Hepatocyte (in vitro differentiated cells): Measurements from ENCODE around the gene EML6.

Experiments used
- CTCF ChIP-seq: fragments of 200-600 bp; sonication (generic); IDR thresholded peaks from 2 replicates; pipeline ENCODE4 v1.5.1; 2016; ENCODE audit warnings: antibody characterized with exemption, mild to moderate bottlenecking; ENCODE audit not compliant: poor library complexity
- EZH2phosphoT487 ChIP-seq: fragments of 200-600 bp; sonication (generic); IDR thresholded peaks from one replicate; pipeline ENCODE4 v1.6.1; 2018; ENCODE audit warnings: antibody characterized with exemption, mild to moderate bottlenecking, low read depth, moderate library complexity; ENCODE audit not compliant: unreplicated experiment, severe bottlenecking

- no peak for TF ChIP-seq CTCF
- no peak for TF ChIP-seq EZH2phosphoT487
These were observed 172.3 kb downstream of the EML6 start for GRCh38 chr2:54895730-54896129.
